Measurements from ENCODE around the gene HSPB2. TPM values are rescaled to one million over a fixed set of nuclear protein-coding genes. Genes with fewer than 3 reads are reported as not detected.
"Not testable (repeated sequence)": the region's sequence is repeated elsewhere in the genome, so short reads cannot be mapped to it uniquely, and the experiment has no call there.

The HSPB2 gene
- 0.18 TPM in 1 of 2 replicates, not detected in the other for total RNA-seq (2014; rRNA removed; shearing (Covaris generic))

DNA sequence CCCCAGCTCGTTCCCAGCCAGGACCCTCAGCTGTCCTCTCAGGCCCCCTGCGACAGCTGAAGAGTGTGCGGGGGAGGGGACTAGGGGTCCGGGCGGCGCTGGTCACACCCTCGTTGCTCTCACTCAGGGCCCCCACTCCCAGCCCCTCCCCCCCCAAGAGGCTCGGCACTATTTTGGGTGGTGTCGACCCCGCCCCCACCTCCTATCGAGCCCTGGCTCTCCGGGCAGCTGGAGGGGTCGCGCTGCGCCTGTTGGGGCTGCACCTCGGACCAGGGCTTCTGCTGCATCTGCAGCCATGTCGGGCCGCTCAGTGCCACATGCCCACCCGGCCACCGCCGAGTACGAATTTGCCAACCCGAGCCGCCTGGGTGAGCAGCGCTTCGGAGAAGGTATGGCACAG is at the start of gene HSPB2:
HSPB2 (plus strand) TSS at position 200 of the 400 bp plus-strand sequence; CDS start at position 296, 96 bp downstream.
- no peaks in the 10 kb centered on the region; the same call in 1 of the 2 replicates for H3K27me3 ChIP-seq (ENCODE audit: control insufficient read depth, insufficient read depth, low read length)
- no peaks in the 10 kb centered on the region for H3K36me3 ChIP-seq (replicated peaks; ENCODE audit: control insufficient read depth, insufficient read depth, low read length)
- DNase-seq, result peak; percentile 53
- no peak within 1 kb of the TSS for H3K4me3 ChIP-seq (ENCODE audit: insufficient read depth, low read depth, low read length)

DNA sequence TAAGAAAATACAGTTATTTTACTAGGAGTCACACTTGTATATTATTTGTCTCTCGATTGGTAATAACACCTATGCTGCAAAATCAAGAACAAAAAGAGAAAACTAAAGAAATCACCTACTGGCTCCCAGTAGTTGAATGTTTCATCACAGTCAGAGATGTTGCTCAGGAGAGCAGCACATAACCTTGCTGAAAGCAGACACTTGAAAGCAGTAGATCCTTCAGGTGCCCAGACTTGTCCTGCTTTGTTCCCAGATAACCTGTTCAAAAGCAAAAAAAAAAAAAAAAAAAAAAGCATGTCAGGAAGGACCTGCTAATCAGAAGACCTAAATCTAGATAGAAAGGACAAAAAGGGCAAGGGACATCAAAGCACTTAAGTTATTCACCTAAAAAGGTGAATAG is 42.4 kb upstream of the HSPB2 start:
- no peak overlapping the region for H3K4me3 ChIP-seq (ENCODE audit: insufficient read depth, low read depth, low read length)

DNA sequence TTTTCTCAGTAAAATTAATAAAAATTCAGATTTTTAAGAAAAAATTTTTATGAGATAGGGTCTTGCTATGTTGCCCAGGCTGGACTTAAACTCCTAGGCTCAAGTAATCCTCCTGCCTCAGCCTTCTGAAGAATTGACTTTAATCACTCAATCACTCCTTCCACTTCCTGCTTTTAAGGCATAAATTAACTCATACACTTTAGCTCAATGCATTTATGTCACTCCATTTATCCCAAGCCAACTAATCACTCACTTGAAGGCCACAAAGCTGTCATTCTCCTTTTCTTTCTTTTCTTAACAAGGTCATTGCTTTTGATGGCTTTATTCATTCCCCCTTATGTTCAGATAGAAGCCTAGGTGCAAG is 42.0 kb upstream of the HSPB2 start:
- Histone ChIP-seq H3K4me3 (ENCODE audit: insufficient read depth, low read depth, low read length) (peak overlapping the region; percentile 74), H3K27me3 (ENCODE audit: control insufficient read depth, insufficient read depth, low read length) (no peaks in the 10 kb centered on the region), H3K36me3 (replicated peaks; ENCODE audit: control insufficient read depth, insufficient read depth, low read length) (peaks cover 3% of the 10 kb centered on the region)
- no peak for DNase-seq

More for the DNA sequence above, 42.4 kb upstream of the HSPB2 start:
- Histone ChIP-seq H3K27me3 (ENCODE audit: control insufficient read depth, insufficient read depth, low read length) (no peaks in the 10 kb centered on the region), H3K36me3 (replicated peaks; ENCODE audit: control insufficient read depth, insufficient read depth, low read length) (peaks cover 3% of the 10 kb centered on the region)
- DNase-seq, result no peak

DNA sequence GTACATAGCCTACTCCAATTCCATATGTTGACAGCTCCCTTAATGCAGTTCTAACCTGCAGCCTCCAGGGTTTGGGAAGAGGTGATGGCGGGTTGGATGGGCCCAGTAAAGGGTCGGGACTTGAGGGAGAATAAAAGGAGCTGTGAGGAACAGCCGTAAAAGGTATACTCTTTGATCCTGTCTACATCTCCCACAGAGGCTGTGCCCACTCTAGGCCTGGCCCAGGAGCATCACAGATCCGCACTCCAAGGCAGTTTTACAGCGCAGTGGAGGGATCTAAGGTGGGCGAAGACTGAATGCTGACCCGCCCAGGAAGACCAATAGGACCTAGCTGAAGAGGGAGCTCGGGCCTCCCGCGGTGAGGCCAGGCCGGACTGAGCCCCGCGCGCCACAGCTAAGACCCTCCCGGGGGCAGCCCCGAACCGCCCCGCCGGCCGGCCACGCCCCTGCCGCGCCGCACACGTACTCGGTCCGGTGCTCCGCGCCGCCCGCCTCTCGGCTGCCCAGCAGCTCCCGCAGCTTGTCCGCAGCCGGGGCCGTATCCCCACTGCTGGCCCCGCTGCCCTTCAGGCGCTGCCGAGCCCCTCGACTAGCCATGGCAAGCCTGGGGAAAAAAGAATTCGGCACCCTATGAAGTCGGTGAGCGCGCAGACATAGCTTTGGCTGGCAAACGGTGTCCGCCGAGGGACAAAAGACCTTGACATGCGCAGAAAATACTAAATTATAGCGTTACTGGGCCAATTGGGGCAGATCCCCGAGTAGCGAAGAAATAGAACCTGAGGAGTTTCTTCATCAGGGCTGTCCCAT is 41.4 kb upstream of the HSPB2 start, which contains the start of gene ALG9:
ALG9 (minus strand) TSS at position 696 of the 807 bp plus-strand sequence; CDS start at position 597, 99 bp downstream.
- DNase-seq, result peak; percentile 95
- H3K27me3 ChIP-seq (ENCODE audit: control insufficient read depth, insufficient read depth, low read length), result no peaks in the 10 kb centered on the region
- H3K36me3 ChIP-seq (replicated peaks; ENCODE audit: control insufficient read depth, insufficient read depth, low read length), result peaks cover 3% of the 10 kb centered on the region
- peak within 1 kb of the TSS; percentile 74 for H3K4me3 ChIP-seq (ENCODE audit: insufficient read depth, low read depth, low read length)

GRCh38 chr11:111871693-111872161 is 40.8 kb upstream of the HSPB2 start:
- H3K4me3 ChIP-seq (ENCODE audit: insufficient read depth, low read depth, low read length), result peak overlapping the region; percentile 74
- H3K27me3 ChIP-seq (ENCODE audit: control insufficient read depth, insufficient read depth, low read length), result no peaks in the 10 kb centered on the region
- no peaks in the 10 kb centered on the region; the same call in 1 of the 2 replicates for H3K36me3 ChIP-seq (replicated peaks; ENCODE audit: control insufficient read depth, insufficient read depth, low read length)
- DNase-seq, result peak; percentile 14

GRCh38 chr11:111878385-111878848 is 34.1 kb upstream of the HSPB2 start:
- Histone ChIP-seq H3K36me3 (replicated peaks; ENCODE audit: control insufficient read depth, insufficient read depth, low read length) (no peaks in the 10 kb centered on the region), H3K4me3 (ENCODE audit: insufficient read depth, low read depth, low read length) (peak overlapping the region; percentile 66), H3K27me3 (ENCODE audit: control insufficient read depth, insufficient read depth, low read length) (no peaks in the 10 kb centered on the region)
- DNase-seq, result no peak

- peak; percentile 94 for DNase-seq
- H3K27me3 ChIP-seq (ENCODE audit: control insufficient read depth, insufficient read depth, low read length), result no peaks in the 10 kb centered on the region
- no peaks in the 10 kb centered on the region for H3K36me3 ChIP-seq (replicated peaks; ENCODE audit: control insufficient read depth, insufficient read depth, low read length)
- peak within 1 kb of the TSS; percentile 66 for H3K4me3 ChIP-seq (ENCODE audit: insufficient read depth, low read depth, low read length)
Observed at GRCh38 chr11:111878849-111879636, 33.5 kb upstream of the HSPB2 start, which contains the start of the genes CFAP68 and FDXACB1. Gene CFAP68, plus strand, starts transcription at chr11:111879541. Its CDS starts 20 bp downstream, at chr11:111879561. Gene FDXACB1, minus strand, starts transcription at chr11:111879165. Its CDS starts 33 bp downstream, at chr11:111879132.

DNA sequence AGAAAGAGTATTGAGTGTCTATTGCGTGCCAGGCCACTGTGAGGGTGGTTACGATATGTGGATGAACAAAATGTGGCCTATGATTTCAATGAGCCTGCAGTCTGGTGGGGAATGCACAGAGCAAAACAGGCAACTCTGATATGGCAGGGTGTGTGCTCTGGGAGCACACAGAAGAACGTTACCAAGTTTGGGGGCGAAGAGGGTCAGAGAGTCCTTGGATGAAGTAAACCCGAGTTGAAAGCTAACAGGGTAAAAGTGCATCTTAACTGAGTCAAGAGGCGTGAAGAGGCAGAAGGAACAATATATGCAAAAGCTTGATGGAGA is 32.9 kb upstream of the HSPB2 start:
- no peaks in the 10 kb centered on the region for H3K27me3 ChIP-seq (ENCODE audit: control insufficient read depth, insufficient read depth, low read length)
- H3K4me3 ChIP-seq (ENCODE audit: insufficient read depth, low read depth, low read length), result peak overlapping the region; percentile 66
- H3K36me3 ChIP-seq (replicated peaks; ENCODE audit: control insufficient read depth, insufficient read depth, low read length), result no peaks in the 10 kb centered on the region
- DNase-seq, result no peak

DNA sequence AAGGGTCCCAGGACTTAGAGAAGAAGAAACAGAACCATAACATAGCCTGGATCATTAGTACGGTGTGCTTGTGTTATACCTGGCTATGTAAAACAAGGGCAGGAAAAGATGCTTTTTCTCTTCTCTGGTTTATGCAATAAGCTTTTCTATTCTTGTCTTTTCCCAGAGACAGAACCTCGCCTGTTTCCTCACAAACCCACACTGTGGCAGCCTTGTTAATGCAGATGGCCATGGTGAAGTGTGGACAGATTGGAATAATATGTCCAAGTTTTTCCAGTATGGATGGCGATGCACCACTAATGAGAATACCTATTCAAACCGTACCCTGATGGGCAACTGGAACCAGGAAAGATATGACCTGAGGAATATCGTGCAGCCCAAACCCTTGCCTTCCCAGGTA is 30.3 kb upstream of the HSPB2 start:
- Histone ChIP-seq H3K27me3 (ENCODE audit: control insufficient read depth, insufficient read depth, low read length) (no peaks in the 10 kb centered on the region), H3K36me3 (replicated peaks; ENCODE audit: control insufficient read depth, insufficient read depth, low read length) (no peaks in the 10 kb centered on the region), H3K4me3 (ENCODE audit: insufficient read depth, low read depth, low read length) (no peak overlapping the region)
- no peak for DNase-seq

DNA sequence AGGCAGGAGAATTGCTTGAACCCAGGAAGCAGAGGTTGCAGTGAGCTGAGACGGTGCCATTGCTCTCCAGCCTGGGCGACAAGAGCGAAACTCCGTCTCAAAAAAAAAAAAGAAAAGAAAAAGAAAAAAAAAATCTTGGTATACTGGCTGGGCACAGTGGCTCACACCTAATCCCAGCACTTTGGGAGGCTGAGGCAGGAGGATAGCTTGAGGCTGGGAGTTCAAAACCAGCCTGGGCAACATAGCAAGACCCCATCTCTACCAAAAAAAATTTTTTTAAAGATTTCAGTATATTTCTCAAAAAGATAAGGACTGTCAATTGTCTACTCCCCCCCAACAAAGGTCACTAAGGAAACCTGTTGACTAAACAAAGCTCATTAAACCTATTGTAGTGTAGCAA is 27.5 kb upstream of the HSPB2 start:
- not testable (repeated sequence) for H3K36me3 ChIP-seq (replicated peaks; ENCODE audit: control insufficient read depth, insufficient read depth, low read length); H3K4me3 ChIP-seq (ENCODE audit: insufficient read depth, low read depth, low read length); DNase-seq; H3K27me3 ChIP-seq (ENCODE audit: control insufficient read depth, insufficient read depth, low read length)

DNA sequence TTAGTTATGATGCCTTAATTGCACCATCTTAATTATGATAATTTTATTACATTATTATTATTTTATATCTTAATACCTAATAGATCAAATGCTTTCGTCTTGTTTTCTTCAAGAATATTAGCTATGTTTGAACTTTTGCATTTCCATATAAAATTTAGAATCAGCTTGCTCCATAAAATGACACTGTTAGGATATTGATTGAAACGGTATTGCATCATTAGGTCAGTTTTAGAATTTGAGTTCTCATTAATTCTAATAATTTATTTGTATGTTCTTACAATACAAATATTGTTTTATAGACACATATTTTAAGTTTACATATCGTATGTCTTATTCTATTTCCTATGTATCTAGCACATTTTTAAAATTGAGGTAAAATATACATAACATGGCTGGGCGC is 26.5 kb upstream of the HSPB2 start:
- Histone ChIP-seq H3K36me3 (replicated peaks; ENCODE audit: control insufficient read depth, insufficient read depth, low read length) (no peaks in the 10 kb centered on the region), H3K4me3 (ENCODE audit: insufficient read depth, low read depth, low read length) (no peak overlapping the region), H3K27me3 (ENCODE audit: control insufficient read depth, insufficient read depth, low read length) (no peaks in the 10 kb centered on the region)
- no peak for DNase-seq

GRCh38 chr11:111886844-111887243 is 25.7 kb upstream of the HSPB2 start:
- DNase-seq, result no peak
- H3K36me3 ChIP-seq (replicated peaks; ENCODE audit: control insufficient read depth, insufficient read depth, low read length), result no peaks in the 10 kb centered on the region
- H3K27me3 ChIP-seq (ENCODE audit: control insufficient read depth, insufficient read depth, low read length), result no peaks in the 10 kb centered on the region
- no peak overlapping the region for H3K4me3 ChIP-seq (ENCODE audit: insufficient read depth, low read depth, low read length)

DNA sequence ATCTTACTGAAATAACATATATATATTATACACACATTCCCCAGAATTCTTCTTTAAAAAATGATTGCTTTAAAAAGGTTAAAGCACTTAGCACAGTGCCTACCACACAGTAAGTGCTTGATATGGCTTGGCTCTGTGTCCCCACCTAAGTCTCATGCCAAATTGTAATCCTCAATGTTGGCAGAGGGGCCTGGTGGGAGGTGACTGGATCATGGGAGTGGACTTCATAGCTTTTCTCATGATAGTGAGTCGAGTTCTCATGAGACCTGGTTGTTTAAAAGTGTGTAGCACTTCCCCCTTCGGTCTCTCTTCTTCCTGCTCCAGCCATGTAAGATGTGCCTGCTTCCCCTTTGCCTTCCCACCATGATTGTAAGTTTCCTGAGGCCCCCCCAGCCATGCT is 7.1 kb upstream of the HSPB2 start:
- Histone ChIP-seq H3K36me3 (replicated peaks; ENCODE audit: control insufficient read depth, insufficient read depth, low read length) (no peaks in the 10 kb centered on the region), H3K4me3 (ENCODE audit: insufficient read depth, low read depth, low read length) (no peak overlapping the region)
- no peak for DNase-seq

GRCh38 chr11:111906680-111907079 is 5.9 kb upstream of the HSPB2 start:
- H3K36me3 ChIP-seq (replicated peaks; ENCODE audit: control insufficient read depth, insufficient read depth, low read length), result no peaks in the 10 kb centered on the region

More for the DNA sequence above, 7.1 kb upstream of the HSPB2 start:
- H3K27me3 ChIP-seq (ENCODE audit: control insufficient read depth, insufficient read depth, low read length), result no peaks in the 10 kb centered on the region

More at GRCh38 chr11:111906680-111907079, 5.9 kb upstream of the HSPB2 start:
- H3K27me3 ChIP-seq (ENCODE audit: control insufficient read depth, insufficient read depth, low read length), result no peaks in the 10 kb centered on the region; the same call in 1 of the 2 replicates
- no peak for DNase-seq
- no peak overlapping the region for H3K4me3 ChIP-seq (ENCODE audit: insufficient read depth, low read depth, low read length)
